ENCODE results near the gene CHCHD10. TPM values are rescaled to one million over a fixed set of nuclear protein-coding genes. Genes with fewer than 3 reads are reported as not detected.
A peak's percentile ranks its signal among the peaks of the same experiment; 100 is the strongest.

CHCHD10 gene
- total and polyA plus RNA-seq, 2 of the 8 experiments (the other 6 are each of a cell fraction or from before 2014, with no cell fraction given): 58.3 to 94.5 TPM

DNA sequence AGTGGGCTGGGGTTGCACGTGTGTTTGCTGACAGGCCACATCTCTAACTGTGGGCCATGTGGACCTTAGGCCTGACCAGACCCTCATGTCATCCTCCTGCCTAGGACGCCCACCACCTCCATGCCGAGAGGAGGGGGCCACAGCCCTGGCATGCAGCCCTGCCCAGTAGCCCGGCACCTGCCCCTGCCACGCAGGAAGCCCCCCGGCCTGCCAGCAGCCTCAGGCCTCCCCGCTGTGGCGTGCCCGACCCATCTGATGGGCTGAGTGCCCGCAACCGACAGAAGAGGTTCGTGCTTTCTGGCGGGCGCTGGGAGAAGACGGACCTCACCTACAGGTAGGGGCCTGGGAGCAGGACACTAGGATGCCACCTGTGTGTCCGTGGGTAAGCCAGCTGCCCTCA lies 11.3 kb upstream of the CHCHD10 start:
- no peak overlapping the region for H3K27ac ChIP-seq (ENCODE audit: low read depth, low read length)
- H2AFZ ChIP-seq (ENCODE audit: low read length): no peak overlapping the region
- no peak for TF ChIP-seq SIRT6 (IDR thresholded peaks at IDR 0.05; ENCODE audit: low read length)
- no peak overlapping the region for H3K4me3 ChIP-seq (ENCODE audit: extremely low read depth in 1 of 4, insufficient read depth in 2 of 4, low read depth in 3 of 4, low read length in 4 of 4)
- no peaks in the 10 kb centered on the region for H3K9me3 ChIP-seq (ENCODE audit: insufficient read depth in 2 of 2, low read depth in 1 of 2, low read length in 1 of 2)
- FAIRE-seq (no peak), DNase-seq (ENCODE audit: low read depth in 1 of 2, low spot score in 2 of 2) (no peak)
- H3K56ac ChIP-seq (replicated peaks; ENCODE audit: insufficient read length, low read depth, low read length): no peak overlapping the region
- H4K91ac ChIP-seq (replicated peaks; ENCODE audit: insufficient read length, low read length): no peak overlapping the region
- H3K79me1 ChIP-seq (ENCODE audit: low read depth, low read length): no peaks in the 10 kb centered on the region
- H2BK5ac ChIP-seq (ENCODE audit: low read depth, low read length): no peak overlapping the region
- H3K9ac ChIP-seq (replicated peaks in 1 of 4; ENCODE audit: extremely low read depth in 1 of 4, low read depth in 3 of 4, low read length in 3 of 4): no peak overlapping the region
- H3K4me2 ChIP-seq (ENCODE audit: insufficient read depth in 1 of 2, low read depth in 2 of 2, low read length in 2 of 2): no peak overlapping the region
- no peak overlapping the region for H2BK12ac ChIP-seq (ENCODE audit: low read depth, low read length)
- H2AK5ac ChIP-seq (ENCODE audit: low read depth, low read length): no peak overlapping the region
- H2BK20ac ChIP-seq (ENCODE audit: low read length): no peak overlapping the region
- 0 out of 2 replicates have a peak overlapping the region, but pooled peaks have one; percentile 29 for H2BK15ac ChIP-seq (ENCODE audit: low read length)
- no peaks in the 10 kb centered on the region for H3K36me3 ChIP-seq (ENCODE audit: control insufficient read depth in 2 of 4, insufficient read depth in 4 of 4, low read length in 3 of 4)
- no peak overlapping the region for H4K5ac ChIP-seq (ENCODE audit: insufficient read length, low read depth, low read length)
- no peaks in the 10 kb centered on the region for H3K79me2 ChIP-seq (ENCODE audit: control insufficient read depth in 1 of 2, insufficient read depth in 2 of 2, low read length in 2 of 2)
- H4K8ac ChIP-seq (ENCODE audit: extremely low read depth, insufficient read depth, low read length): no peak overlapping the region
- no peak overlapping the region for H3K18ac ChIP-seq (ENCODE audit: extremely low read depth, low read length)
- peaks cover 2% of the 10 kb centered on the region in 2 experiments for H4K20me1 ChIP-seq (replicated peaks in 1 of 2; ENCODE audit: control insufficient read depth in 1 of 2, insufficient read depth in 2 of 2, low read length in 2 of 2)
- H3K23me2 ChIP-seq (ENCODE audit: low read depth, low read length): no peaks in the 10 kb centered on the region
- no peak overlapping the region for H2BK120ac ChIP-seq (replicated peaks; ENCODE audit: low read depth, low read length)
- ChIA-PET POLR2A (ENCODE audit: partially characterized antibody) (interaction anchor here (1.7 to 3.9 kb wide), 2 partner anchors 11 to 14 kb away, joined by 3 to 21 read pairs; partner anchors contain the start of gene CHCHD10), CTCF (ENCODE audit: partially characterized antibody) (interaction anchor here (0.8 to 5.8 kb wide), 2 partner anchors 9 to 13 kb away, joined by 3 to 42 read pairs; partner anchors contain the start of gene SMARCB1)
- H3K4ac ChIP-seq (replicated peaks; ENCODE audit: insufficient read length, low read depth, low read length): no peak overlapping the region
- H3K4me1 ChIP-seq (replicated peaks in 1 of 4; ENCODE audit: control insufficient read depth in 3 of 4, insufficient read depth in 4 of 4, low read length in 3 of 4): peaks cover 0 to 6% (median 0%) of the 10 kb centered on the region in 4 experiments; a peak in 2 of 7 replicates
- H3K27me3 ChIP-seq (replicated peaks in 1 of 4; ENCODE audit: control insufficient read depth in 3 of 4, extremely low read depth in 1 of 4, insufficient read depth in 3 of 4, low read length in 3 of 4): peaks cover 0 to 8% (median 2%) of the 10 kb centered on the region in 4 experiments; a peak in 4 of 7 replicates
- 91% methylated on average over 16 of the region's 16 CpGs; no CpG with 5 or more reads in 1 of the 2 experiments for WGBS, 2 experiments (ENCODE audit: extremely low coverage in 1 of 2, insufficient coverage in 1 of 2, insufficient read length in 1 of 2, insufficient replicate concordance in 2 of 2, low coverage in 1 of 2, low lambda C conversion rate in 2 of 2, missing lambda C conversion rate in 1 of 2)
- H3K23ac ChIP-seq (ENCODE audit: insufficient read length): no peak overlapping the region
- no peak overlapping the region for H3K14ac ChIP-seq (ENCODE audit: insufficient read length)
